ENCODE results near the gene DMRTA1. TPM values are rescaled to one million over a fixed set of nuclear protein-coding genes. Genes with fewer than 3 reads are reported as not detected.

The DMRTA1 gene
- polyA plus RNA-seq, 1 of the 3 experiments (the other 2 are of a cell fraction) = 0.03 TPM

- TF ChIP-seq FOXJ3 (CRISPR knock-in tag; IDR thresholded peaks at IDR 0.05) = no peak
- no peak for TF ChIP-seq CHD2 (IDR thresholded peaks at IDR 0.05; ENCODE audit: low read length, partially characterized antibody)
- no peak for TF ChIP-seq GABPA (IDR thresholded peaks at IDR 0.05; ENCODE audit: low read depth)
- no peak for TF ChIP-seq NRF1 (IDR thresholded peaks at IDR 0.05; ENCODE audit: low read depth, low read length)
- TF ChIP-seq, protein P1, sequence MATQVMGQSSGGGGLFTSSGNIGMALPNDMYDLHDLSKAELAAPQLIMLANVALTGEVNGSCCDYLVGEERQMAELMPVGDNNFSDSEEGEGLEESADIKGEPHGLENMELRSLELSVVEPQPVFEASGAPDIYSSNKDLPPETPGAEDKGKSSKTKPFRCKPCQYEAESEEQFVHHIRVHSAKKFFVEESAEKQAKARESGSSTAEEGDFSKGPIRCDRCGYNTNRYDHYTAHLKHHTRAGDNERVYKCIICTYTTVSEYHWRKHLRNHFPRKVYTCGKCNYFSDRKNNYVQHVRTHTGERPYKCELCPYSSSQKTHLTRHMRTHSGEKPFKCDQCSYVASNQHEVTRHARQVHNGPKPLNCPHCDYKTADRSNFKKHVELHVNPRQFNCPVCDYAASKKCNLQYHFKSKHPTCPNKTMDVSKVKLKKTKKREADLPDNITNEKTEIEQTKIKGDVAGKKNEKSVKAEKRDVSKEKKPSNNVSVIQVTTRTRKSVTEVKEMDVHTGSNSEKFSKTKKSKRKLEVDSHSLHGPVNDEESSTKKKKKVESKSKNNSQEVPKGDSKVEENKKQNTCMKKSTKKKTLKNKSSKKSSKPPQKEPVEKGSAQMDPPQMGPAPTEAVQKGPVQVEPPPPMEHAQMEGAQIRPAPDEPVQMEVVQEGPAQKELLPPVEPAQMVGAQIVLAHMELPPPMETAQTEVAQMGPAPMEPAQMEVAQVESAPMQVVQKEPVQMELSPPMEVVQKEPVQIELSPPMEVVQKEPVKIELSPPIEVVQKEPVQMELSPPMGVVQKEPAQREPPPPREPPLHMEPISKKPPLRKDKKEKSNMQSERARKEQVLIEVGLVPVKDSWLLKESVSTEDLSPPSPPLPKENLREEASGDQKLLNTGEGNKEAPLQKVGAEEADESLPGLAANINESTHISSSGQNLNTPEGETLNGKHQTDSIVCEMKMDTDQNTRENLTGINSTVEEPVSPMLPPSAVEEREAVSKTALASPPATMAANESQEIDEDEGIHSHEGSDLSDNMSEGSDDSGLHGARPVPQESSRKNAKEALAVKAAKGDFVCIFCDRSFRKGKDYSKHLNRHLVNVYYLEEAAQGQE (IDR thresholded peaks at IDR 0.05; ENCODE audit: low read depth, low read length) = no peak
- no peak for TF ChIP-seq GATA2 (CRISPR knock-in tag; IDR thresholded peaks at IDR 0.05)
These were observed 45.0 kb upstream of the DMRTA1 start (continued) for GRCh38 chr9:22401671-22402070.

GRCh38 chr9:22405869-22406659 lies 40.6 kb upstream of the DMRTA1 start:
- CTCF ChIA-PET = interaction anchor here (1.5 kb wide), 1 partner anchor 25 kb away, joined by 3 read pairs; no protein-coding TSS in a partner anchor

GRCh38 chr9:22413884-22414283 lies 32.7 kb upstream of the DMRTA1 start:
- Histone ChIP-seq H3K9me2 (no peaks in the 10 kb centered on the region), H4K20me1 (ENCODE audit: insufficient read depth) (no peaks in the 10 kb centered on the region), H3K79me2 (ENCODE audit: insufficient read depth) (no peaks in the 10 kb centered on the region), H2AFZ (ENCODE audit: low read depth) (no peak overlapping the region), H3K4me3 (ENCODE audit: low read depth in 2 of 2, low read length in 1 of 2) (no peak overlapping the region), H3K36me3 (replicated peaks in 1 of 2; ENCODE audit: control insufficient read depth in 1 of 2, insufficient read depth in 2 of 2, low read length in 1 of 2) (no peaks in the 10 kb centered on the region), H3F3A (replicated peaks; ENCODE audit: insufficient read depth) (no peaks in the 10 kb centered on the region), H3K9me3 (no peaks in the 10 kb centered on the region), H3K4me2 (no peak overlapping the region), H3K9ac (no peak overlapping the region), H3K27ac (ENCODE audit: low read depth in 2 of 2, low read length in 1 of 2) (no peak overlapping the region), H3K4me1 (ENCODE audit: control insufficient read depth in 1 of 2, insufficient read depth in 2 of 2, low read depth in 1 of 2, low read length in 1 of 2) (no peaks in the 10 kb centered on the region), H3K27me3 (ENCODE audit: insufficient read depth) (no peaks in the 10 kb centered on the region)
- ChIA-PET POLR2A (no interaction called here), CTCF (no interaction called here)
- DNase-seq = no peak
- 17% methylated on average over 1 of the region's 1 CpG for WGBS (ENCODE audit: low lambda C conversion rate)
- TF ChIP-seq, protein P1 (IDR thresholded peaks at IDR 0.05; ENCODE audit: low read depth, low read length) = no peak
- TF ChIP-seq FOXM1 (IDR thresholded peaks at IDR 0.05; ENCODE audit: low read depth) = no peak
- TF ChIP-seq, protein P2, sequence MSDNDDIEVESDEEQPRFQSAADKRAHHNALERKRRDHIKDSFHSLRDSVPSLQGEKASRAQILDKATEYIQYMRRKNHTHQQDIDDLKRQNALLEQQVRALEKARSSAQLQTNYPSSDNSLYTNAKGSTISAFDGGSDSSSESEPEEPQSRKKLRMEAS (IDR thresholded peaks at IDR 0.05; ENCODE audit: low read depth) = no peak
- no peak for TF ChIP-seq NRF1 (IDR thresholded peaks at IDR 0.05; ENCODE audit: low read depth, low read length)
- TF ChIP-seq, protein P3, sequence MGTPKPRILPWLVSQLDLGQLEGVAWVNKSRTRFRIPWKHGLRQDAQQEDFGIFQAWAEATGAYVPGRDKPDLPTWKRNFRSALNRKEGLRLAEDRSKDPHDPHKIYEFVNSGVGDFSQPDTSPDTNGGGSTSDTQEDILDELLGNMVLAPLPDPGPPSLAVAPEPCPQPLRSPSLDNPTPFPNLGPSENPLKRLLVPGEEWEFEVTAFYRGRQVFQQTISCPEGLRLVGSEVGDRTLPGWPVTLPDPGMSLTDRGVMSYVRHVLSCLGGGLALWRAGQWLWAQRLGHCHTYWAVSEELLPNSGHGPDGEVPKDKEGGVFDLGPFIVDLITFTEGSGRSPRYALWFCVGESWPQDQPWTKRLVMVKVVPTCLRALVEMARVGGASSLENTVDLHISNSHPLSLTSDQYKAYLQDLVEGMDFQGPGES (IDR thresholded peaks at IDR 0.05; ENCODE audit: low read depth, low read length) = no peak
- TF ChIP-seq SMC3 (IDR thresholded peaks at IDR 0.05; ENCODE audit: low read depth, low read length) = no peak
- TF ChIP-seq ELF1 (IDR thresholded peaks at IDR 0.05) = no peak
- no peak for TF ChIP-seq RFX5 (IDR thresholded peaks at IDR 0.05; ENCODE audit: low read length)

More at GRCh38 chr9:22405869-22406659, 40.6 kb upstream of the DMRTA1 start:
- H2AFZ ChIP-seq (ENCODE audit: low read depth) = no peak overlapping the region
- no peaks in the 10 kb centered on the region for H3K4me1 ChIP-seq (ENCODE audit: control insufficient read depth in 1 of 2, insufficient read depth in 2 of 2, low read depth in 1 of 2, low read length in 1 of 2)
- H3K9me2 ChIP-seq = no peaks in the 10 kb centered on the region
- H4K20me1 ChIP-seq (ENCODE audit: insufficient read depth) = no peaks in the 10 kb centered on the region
- no peak for TF ChIP-seq TAF1 (IDR thresholded peaks at IDR 0.05; ENCODE audit: borderline replicate concordance, low read depth, low read length)
- no peak for TF ChIP-seq MEF2A (IDR thresholded peaks at IDR 0.05; ENCODE audit: borderline replicate concordance, low read depth)
- TF ChIP-seq SMC3 (IDR thresholded peaks at IDR 0.05; ENCODE audit: low read depth, low read length) = no peak
- TF ChIP-seq YY1 (IDR thresholded peaks at IDR 0.05; ENCODE audit: low read depth) = no peak
- no peak for TF ChIP-seq GATA2 (CRISPR knock-in tag; IDR thresholded peaks at IDR 0.05)
- no peak for TF ChIP-seq EP300 (IDR thresholded peaks at IDR 0.05; ENCODE audit: borderline replicate concordance in 1 of 2, low read depth in 1 of 2, low read length in 1 of 2)
- H3K9me3 ChIP-seq = no peaks in the 10 kb centered on the region
- H3K4me3 ChIP-seq (ENCODE audit: low read depth in 2 of 2, low read length in 1 of 2) = no peak overlapping the region
- H3F3A ChIP-seq (replicated peaks; ENCODE audit: insufficient read depth) = no peaks in the 10 kb centered on the region
- H3K9ac ChIP-seq = no peak overlapping the region
- WGBS (ENCODE audit: low lambda C conversion rate) = 13% methylated on average over 9 of the region's 13 CpGs
- no peak for DNase-seq
- POLR2A ChIA-PET = no interaction called here
- no peak overlapping the region for H3K4me2 ChIP-seq
- no peaks in the 10 kb centered on the region for H3K36me3 ChIP-seq (replicated peaks in 1 of 2; ENCODE audit: control insufficient read depth in 1 of 2, insufficient read depth in 2 of 2, low read length in 1 of 2)
- H3K79me2 ChIP-seq (ENCODE audit: insufficient read depth) = no peaks in the 10 kb centered on the region
- H3K27ac ChIP-seq (ENCODE audit: low read depth in 2 of 2, low read length in 1 of 2) = no peak overlapping the region
- H3K27me3 ChIP-seq (ENCODE audit: insufficient read depth) = no peaks in the 10 kb centered on the region
